Tongue (tissue), 2 donors: ENCODE measurements around the gene E2F6. TPM values are rescaled to one million over a fixed set of nuclear protein-coding genes. Genes with fewer than 3 reads are reported as not detected.
A peak's percentile ranks its signal among the peaks of the same experiment; 100 is the strongest.

Source experiments
- DNase-seq: peaks from one replicate; pipeline ENCODE4 v3.0.0-alpha.2; 2015
- total RNA-seq: library from RNA; depleted of rRNA; stranded (reverse); fragments of >200 nt; gene quantifications from one replicate; pipeline ENCODE4 v1.2.3, GENCODE V29; 2014

E2F6 gene
- 25.8 TPM for total RNA-seq

GRCh38 chr2:11465485-11466306 is at the start of gene E2F6:
TSS of gene E2F6 (minus strand) at chr2:11466161. CDS start at chr2:11465879, 282 bp downstream.
- peak; percentile 97 for DNase-seq

- no peak for DNase-seq
Measured at GRCh38 chr2:11515490-11515981, 49.6 kb upstream of the E2F6 start.

GRCh38 chr2:11514904-11515303 is 48.9 kb upstream of the E2F6 start:
- no peak for DNase-seq

- no peak for DNase-seq
Measured at GRCh38 chr2:11514081-11514730, 48.2 kb upstream of the E2F6 start.

GRCh38 chr2:11513319-11513718 is 47.4 kb upstream of the E2F6 start:
- DNase-seq = no peak

GRCh38 chr2:11512431-11512830 is 46.5 kb upstream of the E2F6 start:
- no peak for DNase-seq

GRCh38 chr2:11509657-11510360 is 43.8 kb upstream of the E2F6 start:
- no peak for DNase-seq

- peak; percentile 40 for DNase-seq
Measured at GRCh38 chr2:11508279-11508678, 42.3 kb upstream of the E2F6 start.

- no peak for DNase-seq
Measured at GRCh38 chr2:11507517-11507916, 41.6 kb upstream of the E2F6 start.

- peak; percentile 37 for DNase-seq
Measured at GRCh38 chr2:11506611-11506969, 40.6 kb upstream of the E2F6 start.

- DNase-seq = no peak
Measured at GRCh38 chr2:11505652-11506610, 40.0 kb upstream of the E2F6 start.

- DNase-seq = no peak
Measured at GRCh38 chr2:11503354-11503927, 37.5 kb upstream of the E2F6 start.

GRCh38 chr2:11502740-11503292 is 36.9 kb upstream of the E2F6 start:
- DNase-seq = no peak

GRCh38 chr2:11500702-11501303 is 34.8 kb upstream of the E2F6 start:
- no peak for DNase-seq

- no peak for DNase-seq
Measured at GRCh38 chr2:11499081-11499743, 33.3 kb upstream of the E2F6 start.

- peak; percentile 83 for DNase-seq
Measured at GRCh38 chr2:11498543-11499034, 32.6 kb upstream of the E2F6 start.

- DNase-seq = no peak
Measured at GRCh38 chr2:11495844-11496681, 30.1 kb upstream of the E2F6 start.

- no peak for DNase-seq
Measured at GRCh38 chr2:11494310-11494709, 28.3 kb upstream of the E2F6 start.

- DNase-seq = no peak
Measured at GRCh38 chr2:11493282-11493681, 27.3 kb upstream of the E2F6 start.
